ENCODE results near the gene KCTD19.
A peak's percentile ranks its signal among the peaks of the same experiment; 100 is the strongest.
"Not testable (repeated sequence)": the region's sequence is repeated elsewhere in the genome, so short reads cannot be mapped to it uniquely, and the experiment has no call there.

The KCTD19 gene

GRCh38 chr16:67326472-67327309, at the start of gene KCTD19, which contains the start of gene LRRC36:
TSS of gene KCTD19 (minus strand) at chr16:67326741. CDS start at chr16:67326707, 34 bp downstream.
TSS of gene LRRC36 (plus strand) at chr16:67326815. CDS start at chr16:67326863, 48 bp downstream.
- peak; percentile 76 to 79 for DNase-seq

DNA sequence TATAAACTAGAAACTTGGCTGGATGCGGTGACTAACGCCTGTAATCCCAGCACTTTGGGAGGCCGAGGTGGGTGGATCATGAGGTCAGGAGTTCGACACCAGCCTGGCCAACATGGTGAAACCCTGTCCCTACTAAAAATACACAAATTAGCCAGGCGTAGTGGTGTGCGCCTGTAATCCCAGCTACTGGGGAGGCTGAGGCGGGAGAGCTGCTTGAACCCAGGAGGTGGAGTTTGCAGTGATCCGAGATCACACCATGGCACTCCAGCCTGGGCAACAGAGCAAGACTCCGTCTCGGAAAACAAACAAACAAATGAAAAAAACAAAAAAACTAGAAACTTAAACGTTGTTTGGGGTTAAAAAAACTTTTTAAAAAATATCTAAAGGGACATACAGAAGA, 49.5 kb upstream of the KCTD19 start:
- DNase-seq: not testable (repeated sequence)

GRCh38 chr16:67372664-67373063, 46.1 kb upstream of the KCTD19 start:
- DNase-seq: no peak

DNA sequence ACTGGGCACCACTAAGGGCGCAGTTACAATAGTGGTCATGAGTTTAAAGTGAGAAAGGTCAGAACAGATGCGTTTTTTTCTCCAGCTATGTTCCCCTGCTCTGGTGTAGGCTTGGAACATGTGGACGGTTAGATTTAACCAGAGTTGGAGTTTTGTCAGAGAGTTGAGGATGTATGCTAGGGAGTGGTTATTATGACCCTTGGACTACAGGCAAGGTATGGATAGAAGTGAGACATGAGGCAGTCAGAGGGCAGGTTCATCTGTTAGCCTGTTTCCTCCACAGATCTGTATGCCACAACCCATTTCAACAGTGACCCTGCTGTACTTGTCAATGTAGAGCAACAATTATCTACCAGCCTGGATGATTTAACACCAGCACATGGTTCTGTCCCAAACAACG, 44.1 kb upstream of the KCTD19 start:
- DNase-seq: no peak

DNA sequence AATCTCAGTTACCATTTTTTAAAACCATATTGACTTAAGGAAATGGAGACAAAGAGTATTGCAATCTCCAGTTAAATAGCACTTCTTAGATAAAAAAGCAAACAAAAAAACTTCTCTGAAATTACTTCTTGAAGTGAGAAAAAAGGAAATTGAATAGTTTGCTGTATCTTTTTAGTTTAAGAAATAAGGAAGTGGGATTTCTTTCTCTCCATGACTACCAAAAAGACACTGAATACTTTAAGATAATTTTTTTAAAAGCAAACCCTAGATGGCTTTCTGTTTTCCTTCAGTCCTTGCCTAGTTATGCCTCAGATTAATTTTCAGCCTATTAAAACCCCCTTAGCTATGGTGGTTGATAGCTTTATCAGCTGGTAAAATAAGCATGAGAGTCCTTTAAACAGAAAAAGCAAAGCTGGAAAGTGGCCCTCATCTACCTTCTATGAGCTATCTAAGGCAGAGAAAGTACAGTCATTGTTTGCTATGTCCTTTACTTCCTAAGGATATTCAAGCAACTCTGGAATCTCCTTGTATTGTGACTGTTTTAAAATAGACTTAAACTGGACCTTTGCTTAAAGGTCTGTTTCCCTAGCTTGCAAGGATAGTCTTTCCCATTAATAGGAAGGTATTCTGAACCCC, 38.2 kb upstream of the KCTD19 start:
- DNase-seq: no peak

DNA sequence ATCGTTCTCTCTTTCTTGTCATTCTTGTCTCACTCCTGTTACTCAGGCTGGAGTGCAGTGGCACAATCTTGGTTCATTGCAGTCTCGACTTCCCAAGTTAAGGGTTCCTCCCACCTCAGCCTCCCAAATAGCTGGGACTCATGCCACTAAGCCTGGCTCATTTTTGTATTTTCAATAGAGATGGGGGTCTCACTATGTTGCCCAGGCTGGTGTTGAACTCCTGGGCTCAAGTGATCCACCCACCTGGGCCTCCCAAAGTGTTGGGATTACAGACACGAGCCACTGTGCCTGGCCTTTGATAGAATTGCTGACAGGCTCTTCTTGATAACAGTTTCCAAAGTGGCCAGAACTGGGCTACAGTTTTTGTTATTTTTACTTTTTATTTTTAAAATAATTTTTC, 34.5 kb upstream of the KCTD19 start:
- no peak for DNase-seq

- not testable (repeated sequence) for DNase-seq
Observed at GRCh38 chr16:67359540-67360269, 33.2 kb upstream of the KCTD19 start.

DNA sequence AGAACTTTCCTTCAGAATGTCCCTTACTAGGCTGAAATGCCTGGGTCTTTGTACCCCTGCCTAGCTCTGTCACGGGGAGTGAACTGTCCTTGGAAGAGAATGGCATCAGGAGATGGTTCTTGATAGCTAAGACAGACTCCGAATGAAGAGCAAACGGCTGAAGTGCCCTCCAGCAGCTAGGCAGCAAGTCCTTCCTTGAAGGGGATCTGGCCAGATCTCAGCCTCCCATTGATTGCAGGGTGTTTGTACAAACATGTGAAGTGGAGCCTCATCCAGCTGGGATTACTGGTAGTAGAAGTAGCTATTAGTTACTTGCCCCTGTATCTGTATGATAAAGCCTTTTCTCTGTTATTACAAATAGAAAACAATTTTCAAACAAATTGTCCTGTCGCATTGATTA, 31.0 kb upstream of the KCTD19 start:
- no peak for DNase-seq

GRCh38 chr16:67356396-67356795, 29.9 kb upstream of the KCTD19 start:
- DNase-seq: no peak

- DNase-seq: not testable (repeated sequence)
Observed at GRCh38 chr16:67352463-67352862, 25.9 kb upstream of the KCTD19 start.

DNA sequence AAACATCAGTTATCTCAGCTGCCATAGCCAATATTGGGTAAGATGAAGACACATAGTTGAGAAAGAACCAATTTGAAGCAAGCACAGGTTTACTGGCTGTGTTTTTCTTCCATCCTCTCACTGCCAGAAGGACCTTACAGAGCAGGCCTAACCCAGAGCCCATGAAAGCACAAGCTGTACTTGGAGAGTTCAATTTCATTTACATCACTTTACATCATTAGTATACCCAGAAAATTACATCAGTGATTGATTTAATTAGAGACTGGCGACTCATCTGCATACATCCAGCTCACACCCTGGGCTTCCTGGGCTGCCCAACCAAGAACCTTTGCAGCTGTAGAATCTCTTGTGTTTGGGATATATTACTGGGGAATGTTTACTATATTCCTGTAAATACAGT, 23.8 kb upstream of the KCTD19 start:
- DNase-seq: no peak

GRCh38 chr16:67349172-67349571, 22.6 kb upstream of the KCTD19 start:
- DNase-seq: no peak

- no peak for DNase-seq
Observed at GRCh38 chr16:67346341-67346740, 19.8 kb upstream of the KCTD19 start.

DNA sequence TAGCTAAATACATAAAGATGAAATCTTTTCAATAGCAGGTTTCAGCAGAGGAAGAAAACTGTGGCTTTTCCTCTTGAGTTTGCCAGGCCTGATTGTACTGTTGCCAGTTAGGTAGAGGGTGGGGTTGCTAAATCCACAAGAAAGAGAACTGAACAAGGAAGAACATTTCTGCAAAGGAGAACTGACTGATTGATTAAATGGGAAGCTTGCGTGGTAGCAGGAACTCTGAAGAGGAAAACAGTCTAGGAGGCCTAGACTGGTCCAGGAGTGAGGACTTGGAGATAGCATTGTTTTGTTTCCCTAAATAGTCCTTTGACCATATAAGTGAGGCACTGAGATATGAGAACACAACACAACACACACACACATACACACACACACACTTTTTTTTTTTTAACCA, 18.9 kb upstream of the KCTD19 start:
- DNase-seq: no peak

DNA sequence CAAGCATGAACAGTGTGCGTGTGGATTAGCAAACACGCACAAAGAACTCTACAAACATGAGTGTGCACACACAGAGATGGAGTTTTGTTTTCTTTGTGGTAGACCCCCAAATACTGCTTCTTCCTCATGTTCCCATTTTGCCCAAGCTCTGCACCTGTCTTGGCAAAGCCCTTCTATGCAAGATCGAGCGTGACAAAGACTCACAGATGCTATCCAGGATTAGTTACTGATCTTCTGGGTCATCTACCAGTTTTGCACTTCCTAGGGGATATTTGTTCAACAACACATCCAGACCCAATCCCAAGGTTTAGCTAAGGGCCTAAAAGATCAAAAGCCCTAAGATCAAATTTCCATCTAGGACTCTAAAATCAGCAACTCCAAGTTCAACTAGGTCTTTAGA, 16.1 kb upstream of the KCTD19 start:
- DNase-seq: no peak

GRCh38 chr16:67341250-67341649, 14.7 kb upstream of the KCTD19 start:
- DNase-seq: no peak

DNA sequence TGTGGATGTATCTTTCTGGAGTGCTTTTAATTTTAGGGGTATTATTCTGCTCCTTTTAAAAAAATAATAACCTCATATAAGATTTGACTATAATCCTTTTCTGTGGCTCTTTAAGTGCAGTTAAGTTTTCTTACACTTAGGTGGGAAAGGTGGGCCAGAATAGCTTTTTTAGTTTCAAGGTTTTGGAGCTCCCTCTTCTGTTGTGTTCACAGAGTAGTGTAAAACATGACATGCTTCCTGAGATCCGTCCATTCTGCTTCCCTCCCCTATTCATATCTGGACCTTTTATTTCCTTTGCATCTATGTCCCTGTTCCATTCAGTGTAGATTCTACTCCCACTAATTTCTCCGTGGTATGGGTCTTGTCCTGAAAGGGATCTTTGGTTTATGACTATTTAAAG, 12.9 kb upstream of the KCTD19 start:
- DNase-seq: no peak

DNA sequence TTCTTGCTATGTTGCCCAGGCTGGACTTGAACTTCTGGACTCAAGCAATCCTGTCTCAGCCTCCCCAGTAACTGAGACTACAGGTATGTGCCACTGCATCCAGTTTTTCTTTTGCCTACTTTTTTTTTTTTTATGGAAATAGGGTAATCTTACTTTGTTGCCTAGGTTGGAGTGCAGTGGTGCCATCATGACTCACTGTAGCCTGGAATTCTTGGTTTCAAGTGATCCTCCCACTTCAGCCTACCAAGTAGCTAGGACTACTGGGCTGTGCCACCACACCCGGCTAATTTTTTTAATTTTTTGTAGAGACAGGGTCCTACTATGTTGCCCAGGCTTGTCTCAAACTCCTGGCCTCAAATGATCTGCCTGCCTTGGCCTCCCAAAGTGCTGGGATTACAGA, 10.1 kb upstream of the KCTD19 start:
- no peak for DNase-seq

GRCh38 chr16:67336116-67336515, 9.6 kb upstream of the KCTD19 start:
- DNase-seq: no peak

DNA sequence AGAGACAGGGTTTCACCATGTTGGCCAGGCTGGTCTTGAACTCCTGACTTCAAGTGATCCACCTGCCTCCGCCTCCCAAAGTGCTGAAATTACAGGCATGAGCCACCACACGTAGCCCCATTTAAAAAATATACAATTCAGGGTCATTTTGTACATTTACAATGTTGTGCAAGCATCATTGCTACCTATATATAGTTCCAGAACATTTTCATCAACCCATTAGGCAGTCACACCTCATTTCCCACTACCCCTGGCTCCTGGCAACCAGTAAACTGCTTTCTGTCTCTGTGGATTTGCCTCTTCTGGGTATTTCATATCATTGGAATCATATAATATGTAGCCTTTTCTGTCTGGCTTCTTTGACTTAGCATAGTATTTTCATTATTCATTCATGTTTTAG, 6.8 kb upstream of the KCTD19 start:
- no peak for DNase-seq

DNA sequence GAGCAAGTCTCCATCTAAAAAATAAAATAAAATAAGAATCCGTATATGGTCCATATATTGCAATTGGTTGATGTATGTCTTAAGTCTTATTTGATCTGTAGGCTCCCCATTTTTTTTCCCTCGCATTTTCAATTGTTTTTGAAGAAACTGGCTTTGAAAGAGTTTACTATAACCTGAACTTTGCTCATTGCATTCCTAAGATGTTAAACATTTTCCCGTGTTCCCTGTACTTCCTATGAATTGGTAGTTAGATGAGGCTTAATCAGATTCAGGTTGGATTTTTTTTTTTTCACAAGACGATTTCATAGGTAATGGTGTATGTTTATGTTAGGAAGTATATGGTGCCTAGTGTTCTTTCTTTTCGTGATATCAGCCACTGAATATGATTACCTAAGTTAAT, 3.4 kb upstream of the KCTD19 start:
- DNase-seq: no peak

DNA sequence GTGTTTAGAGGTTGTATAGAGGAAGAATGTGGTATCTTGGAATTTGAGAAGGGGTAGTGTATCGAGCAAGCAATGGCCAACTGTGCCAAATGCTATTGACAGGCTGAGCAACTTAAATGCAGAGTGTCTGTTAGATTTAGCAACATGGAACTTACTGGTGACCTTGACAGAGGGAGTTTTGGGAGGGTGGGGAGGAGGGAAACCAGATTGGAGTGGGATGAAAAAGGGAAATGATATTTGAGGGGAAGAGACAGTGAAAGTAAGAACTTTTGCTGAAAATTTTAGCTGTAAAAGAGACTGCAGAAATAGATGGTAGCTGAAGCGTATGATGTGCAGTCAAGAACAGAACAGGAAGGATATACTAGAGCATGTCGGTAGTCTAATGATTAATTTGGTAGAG, 1.2 kb upstream of the KCTD19 start:
- DNase-seq: no peak

DNA sequence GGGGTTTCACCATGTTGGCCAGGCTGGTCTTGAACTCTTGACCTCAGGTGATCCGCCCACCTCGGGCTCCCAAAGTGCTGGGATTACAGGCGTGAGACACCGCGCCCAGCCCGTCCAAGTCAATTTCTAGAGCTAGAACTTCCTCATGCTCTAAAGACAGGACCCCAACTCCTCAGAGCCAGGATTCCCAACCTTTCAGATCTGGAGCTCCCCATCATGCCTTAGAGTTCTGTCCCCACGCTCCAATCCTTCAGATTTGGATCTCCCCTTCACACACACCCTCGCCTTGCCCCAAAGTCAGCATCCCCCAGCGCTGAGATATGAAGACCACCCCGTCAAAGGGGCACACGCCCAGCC, 448 bp downstream of the KCTD19 start:
- no peak for DNase-seq

GRCh38 chr16:67317853-67318252, 8.7 kb downstream of the KCTD19 start:
- no peak for DNase-seq

All from activated CD4-positive, alpha-beta T cell treated with anti-CD3 and anti-CD28 coated beads, Interleukin-2, amount 50 U/mL, for 48 hours (primary cell).